ENCODE data around the gene PDE9A. TPM values are rescaled to one million over a fixed set of nuclear protein-coding genes. Genes with fewer than 3 reads are reported as not detected.

The PDE9A gene
- total RNA-seq, 1 experiment from 2014 or later = 44.8 TPM

DNA sequence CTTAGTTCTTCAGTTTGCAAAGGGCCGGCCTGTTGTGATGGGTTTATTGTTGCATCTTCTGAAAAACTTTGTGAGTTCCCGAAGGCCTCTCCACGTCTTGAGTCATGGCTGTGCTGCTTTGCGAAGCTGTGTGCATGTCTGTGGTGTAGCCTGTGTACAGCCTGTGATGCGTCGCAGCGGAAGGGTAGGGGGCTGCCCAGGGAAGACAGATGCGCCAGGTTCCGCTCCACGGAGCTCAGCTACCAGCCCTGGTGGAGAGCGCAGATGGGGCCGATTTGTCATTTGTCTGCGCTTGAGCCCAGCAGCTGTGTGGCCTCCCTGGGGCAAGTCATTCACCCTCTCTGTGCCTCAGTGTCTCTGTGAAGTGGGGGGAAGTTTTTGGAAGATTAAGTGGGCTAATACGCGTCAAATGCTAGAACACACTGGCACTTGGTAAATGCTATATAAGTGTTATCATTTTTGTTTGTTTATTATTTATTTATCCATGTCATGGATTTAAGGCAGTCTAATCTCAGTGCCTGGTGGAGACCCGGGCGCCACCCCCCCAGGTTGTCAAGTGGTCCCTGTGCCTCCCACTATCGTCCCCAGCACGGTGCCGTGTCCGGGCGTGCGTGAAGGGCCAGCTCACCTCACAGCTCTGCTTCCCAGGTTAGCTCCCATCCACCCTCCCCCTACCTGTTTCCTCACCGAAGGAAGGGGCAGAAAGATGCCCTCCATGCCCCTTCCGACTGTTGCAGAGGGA lies 8.4 kb downstream of the PDE9A start:
- no peaks in the 10 kb centered on the region for H3K9me3 Mint-ChIP-seq
- no peaks in the 10 kb centered on the region for H3K27me3 Mint-ChIP-seq (ENCODE audit: low read depth)
- TF ChIP-seq NFE2L1 (CRISPR knock-in tag; IDR thresholded peaks at IDR 0.05) = no peak
- no peak for TF ChIP-seq MXD4 (CRISPR knock-in tag; IDR thresholded peaks at IDR 0.05; ENCODE audit: borderline replicate concordance)
- no peak for TF ChIP-seq ESRRA (CRISPR knock-in tag; IDR thresholded peaks at IDR 0.05; ENCODE audit: borderline replicate concordance)
- no peak for TF ChIP-seq ZNF121 (CRISPR knock-in tag; IDR thresholded peaks at IDR 0.05)
- TF ChIP-seq, protein P1, sequence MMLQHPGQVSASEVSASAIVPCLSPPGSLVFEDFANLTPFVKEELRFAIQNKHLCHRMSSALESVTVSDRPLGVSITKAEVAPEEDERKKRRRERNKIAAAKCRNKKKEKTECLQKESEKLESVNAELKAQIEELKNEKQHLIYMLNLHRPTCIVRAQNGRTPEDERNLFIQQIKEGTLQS (CRISPR knock-in tag; conservative IDR thresholded peaks at IDR 0.05) = no peak
- TF ChIP-seq, protein P2, sequence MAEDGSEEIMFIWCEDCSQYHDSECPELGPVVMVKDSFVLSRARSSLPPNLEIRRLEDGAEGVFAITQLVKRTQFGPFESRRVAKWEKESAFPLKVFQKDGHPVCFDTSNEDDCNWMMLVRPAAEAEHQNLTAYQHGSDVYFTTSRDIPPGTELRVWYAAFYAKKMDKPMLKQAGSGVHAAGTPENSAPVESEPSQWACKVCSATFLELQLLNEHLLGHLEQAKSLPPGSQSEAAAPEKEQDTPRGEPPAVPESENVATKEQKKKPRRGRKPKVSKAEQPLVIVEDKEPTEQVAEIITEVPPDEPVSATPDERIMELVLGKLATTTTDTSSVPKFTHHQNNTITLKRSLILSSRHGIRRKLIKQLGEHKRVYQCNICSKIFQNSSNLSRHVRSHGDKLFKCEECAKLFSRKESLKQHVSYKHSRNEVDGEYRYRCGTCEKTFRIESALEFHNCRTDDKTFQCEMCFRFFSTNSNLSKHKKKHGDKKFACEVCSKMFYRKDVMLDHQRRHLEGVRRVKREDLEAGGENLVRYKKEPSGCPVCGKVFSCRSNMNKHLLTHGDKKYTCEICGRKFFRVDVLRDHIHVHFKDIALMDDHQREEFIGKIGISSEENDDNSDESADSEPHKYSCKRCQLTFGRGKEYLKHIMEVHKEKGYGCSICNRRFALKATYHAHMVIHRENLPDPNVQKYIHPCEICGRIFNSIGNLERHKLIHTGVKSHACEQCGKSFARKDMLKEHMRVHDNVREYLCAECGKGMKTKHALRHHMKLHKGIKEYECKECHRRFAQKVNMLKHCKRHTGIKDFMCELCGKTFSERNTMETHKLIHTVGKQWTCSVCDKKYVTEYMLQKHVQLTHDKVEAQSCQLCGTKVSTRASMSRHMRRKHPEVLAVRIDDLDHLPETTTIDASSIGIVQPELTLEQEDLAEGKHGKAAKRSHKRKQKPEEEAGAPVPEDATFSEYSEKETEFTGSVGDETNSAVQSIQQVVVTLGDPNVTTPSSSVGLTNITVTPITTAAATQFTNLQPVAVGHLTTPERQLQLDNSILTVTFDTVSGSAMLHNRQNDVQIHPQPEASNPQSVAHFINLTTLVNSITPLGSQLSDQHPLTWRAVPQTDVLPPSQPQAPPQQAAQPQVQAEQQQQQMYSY (CRISPR knock-in tag; IDR thresholded peaks at IDR 0.05) = no peak
- no peak for TF ChIP-seq HMGXB4 (CRISPR knock-in tag; IDR thresholded peaks at IDR 0.05)
- TF ChIP-seq ARID4B (CRISPR knock-in tag; IDR thresholded peaks at IDR 0.05; ENCODE audit: borderline replicate concordance) = no peak
- TF ChIP-seq MYBL2 (CRISPR knock-in tag; IDR thresholded peaks at IDR 0.05) = no peak
- TF ChIP-seq FOXP4 (CRISPR knock-in tag; IDR thresholded peaks at IDR 0.05) = no peak
- TF ChIP-seq NFATC4 (CRISPR knock-in tag; IDR thresholded peaks at IDR 0.05) = no peak
- TF ChIP-seq KAT7 (CRISPR knock-in tag; IDR thresholded peaks at IDR 0.05; ENCODE audit: borderline replicate concordance) = no peak
- TF ChIP-seq, protein P3, sequence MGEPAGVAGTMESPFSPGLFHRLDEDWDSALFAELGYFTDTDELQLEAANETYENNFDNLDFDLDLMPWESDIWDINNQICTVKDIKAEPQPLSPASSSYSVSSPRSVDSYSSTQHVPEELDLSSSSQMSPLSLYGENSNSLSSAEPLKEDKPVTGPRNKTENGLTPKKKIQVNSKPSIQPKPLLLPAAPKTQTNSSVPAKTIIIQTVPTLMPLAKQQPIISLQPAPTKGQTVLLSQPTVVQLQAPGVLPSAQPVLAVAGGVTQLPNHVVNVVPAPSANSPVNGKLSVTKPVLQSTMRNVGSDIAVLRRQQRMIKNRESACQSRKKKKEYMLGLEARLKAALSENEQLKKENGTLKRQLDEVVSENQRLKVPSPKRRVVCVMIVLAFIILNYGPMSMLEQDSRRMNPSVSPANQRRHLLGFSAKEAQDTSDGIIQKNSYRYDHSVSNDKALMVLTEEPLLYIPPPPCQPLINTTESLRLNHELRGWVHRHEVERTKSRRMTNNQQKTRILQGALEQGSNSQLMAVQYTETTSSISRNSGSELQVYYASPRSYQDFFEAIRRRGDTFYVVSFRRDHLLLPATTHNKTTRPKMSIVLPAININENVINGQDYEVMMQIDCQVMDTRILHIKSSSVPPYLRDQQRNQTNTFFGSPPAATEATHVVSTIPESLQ (CRISPR knock-in tag; IDR thresholded peaks at IDR 0.05) = no peak
- no peak for TF ChIP-seq TP53 (CRISPR knock-in tag; IDR thresholded peaks at IDR 0.05)
- TF ChIP-seq SOX15 (CRISPR knock-in tag; IDR thresholded peaks at IDR 0.05) = no peak
- TF ChIP-seq ZNF317 (CRISPR knock-in tag; IDR thresholded peaks at IDR 0.05; ENCODE audit: borderline replicate concordance, low read depth) = no peak
- no peak for TF ChIP-seq TEAD1 (CRISPR knock-in tag; IDR thresholded peaks at IDR 0.05)
- TF ChIP-seq, protein P4, sequence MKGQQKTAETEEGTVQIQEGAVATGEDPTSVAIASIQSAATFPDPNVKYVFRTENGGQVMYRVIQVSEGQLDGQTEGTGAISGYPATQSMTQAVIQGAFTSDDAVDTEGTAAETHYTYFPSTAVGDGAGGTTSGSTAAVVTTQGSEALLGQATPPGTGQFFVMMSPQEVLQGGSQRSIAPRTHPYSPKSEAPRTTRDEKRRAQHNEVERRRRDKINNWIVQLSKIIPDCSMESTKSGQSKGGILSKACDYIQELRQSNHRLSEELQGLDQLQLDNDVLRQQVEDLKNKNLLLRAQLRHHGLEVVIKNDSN (CRISPR knock-in tag; IDR thresholded peaks at IDR 0.05) = no peak
- TF ChIP-seq, protein P5, sequence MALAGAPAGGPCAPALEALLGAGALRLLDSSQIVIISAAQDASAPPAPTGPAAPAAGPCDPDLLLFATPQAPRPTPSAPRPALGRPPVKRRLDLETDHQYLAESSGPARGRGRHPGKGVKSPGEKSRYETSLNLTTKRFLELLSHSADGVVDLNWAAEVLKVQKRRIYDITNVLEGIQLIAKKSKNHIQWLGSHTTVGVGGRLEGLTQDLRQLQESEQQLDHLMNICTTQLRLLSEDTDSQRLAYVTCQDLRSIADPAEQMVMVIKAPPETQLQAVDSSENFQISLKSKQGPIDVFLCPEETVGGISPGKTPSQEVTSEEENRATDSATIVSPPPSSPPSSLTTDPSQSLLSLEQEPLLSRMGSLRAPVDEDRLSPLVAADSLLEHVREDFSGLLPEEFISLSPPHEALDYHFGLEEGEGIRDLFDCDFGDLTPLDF (CRISPR knock-in tag; IDR thresholded peaks at IDR 0.05) = no peak
- H3K36me3 Mint-ChIP-seq = peaks cover 15% of the 10 kb centered on the region
- H3K4me3 Mint-ChIP-seq = no peak overlapping the region
- CTCF ChIA-PET = interaction anchor here (1.0 to 1.4 kb wide), 2 partner anchors 9 to 69 kb away, joined by 3 to 4 read pairs; no protein-coding TSS in a partner anchor
- POLR2A ChIA-PET = no interaction called here
- peak overlapping the region; percentile 94; the same call in 1 of the 2 replicates for H3K27ac Mint-ChIP-seq
- no peak for ATAC-seq
- DNase-seq (ENCODE audit: low spot score) = no peak
- peaks cover 32% of the 10 kb centered on the region for H3K4me1 Mint-ChIP-seq

All from WTC11 (cell line).